HL-60 (cell line): ENCODE results near the gene MCM3AP.

Source experiments
- DNase-seq, 2 experiments: peaks; one replicate each; pipeline ENCODE4 v3.0.0-alpha.2; 2010 to 2020; ENCODE audit warnings: low read depth in 1 of 2, low spot score in 1 of 2
- H3K27ac ChIP-seq: fragments of 250-450 bp; sonication (Bioruptor Pico); replicated peaks from 2 replicates; pipeline ENCODE4 v1.5.1; 2020; ENCODE audit warnings: mild to moderate bottlenecking, moderate library complexity
- H3K27me3 ChIP-seq: fragments of 250-450 bp; sonication (Bioruptor Pico); 2 replicates; pipeline ENCODE4 v1.5.1; 2021; ENCODE audit warnings: mild to moderate bottlenecking, moderate library complexity; ENCODE audit not compliant: insufficient read depth, poor library complexity, severe bottlenecking
- H3K4me3 ChIP-seq: replicated peaks from 2 replicates; pipeline ENCODE4 v1.5.1; 2011; ENCODE audit warnings: mild to moderate bottlenecking, control low read depth, low read length; ENCODE audit not compliant: insufficient read depth
- CTCF ChIP-seq: IDR thresholded peaks from one replicate; pipeline ENCODE4 v1.5.1; 2011; ENCODE audit warnings: low read length, control low read depth, inconsistent platforms; ENCODE audit not compliant: insufficient read depth
- GABPA ChIP-seq: IDR thresholded peaks from 2 replicates; pipeline ENCODE4 v1.6.1; 2012; ENCODE audit warnings: low read depth
- POLR2AphosphoS5 ChIP-seq: IDR thresholded peaks from 2 replicates; pipeline ENCODE4 v1.6.1; 2012; ENCODE audit warnings: low read depth
- REST ChIP-seq: IDR thresholded peaks from 2 replicates; pipeline ENCODE4 v1.6.1; 2012; ENCODE audit warnings: low read depth; ENCODE audit not compliant: insufficient replicate concordance
- SPI1 ChIP-seq: IDR thresholded peaks from 2 replicates; pipeline ENCODE4 v1.6.1; 2012; ENCODE audit warnings: low read depth, mild to moderate bottlenecking, borderline replicate concordance

Gene MCM3AP

GRCh38 chr21:46319186-46319585, 33.8 kb upstream of the MCM3AP start:
- H3K4me3 ChIP-seq = no peak overlapping the region
- H3K27me3 ChIP-seq = no peaks in the 10 kb centered on the region
- H3K27ac ChIP-seq = no peak overlapping the region
- TF ChIP-seq POLR2AphosphoS5 (no peak), GABPA (no peak), CTCF (no peak), REST (no peak), SPI1 (no peak)
- no peak for DNase-seq

GRCh38 chr21:46318464-46318845, 33.0 kb upstream of the MCM3AP start:
- no peak for DNase-seq
- no peak overlapping the region for H3K27ac ChIP-seq
- TF ChIP-seq GABPA = no peak
- peak; percentile 5; the same call in 1 of the 2 replicates for TF ChIP-seq POLR2AphosphoS5
- no peak for TF ChIP-seq SPI1
- no peak for TF ChIP-seq CTCF
- no peak for TF ChIP-seq REST
- H3K27me3 ChIP-seq = no peaks in the 10 kb centered on the region
- H3K4me3 ChIP-seq = no peak overlapping the region

GRCh38 chr21:46317710-46318463, 32.5 kb upstream of the MCM3AP start:
- Histone ChIP-seq H3K4me3 (no peak overlapping the region), H3K27ac (no peak overlapping the region), H3K27me3 (no peaks in the 10 kb centered on the region)
- DNase-seq = no peak
- 0 out of 2 replicates have a peak, but pooled peaks have one; percentile 16 for TF ChIP-seq POLR2AphosphoS5
- TF ChIP-seq SPI1 = no peak

GRCh38 chr21:46316708-46317324, 31.4 kb upstream of the MCM3AP start:
- no peak for DNase-seq
- Histone ChIP-seq H3K4me3 (no peak overlapping the region), H3K27ac (no peak overlapping the region), H3K27me3 (no peaks in the 10 kb centered on the region)
- TF ChIP-seq GABPA = no peak
- TF ChIP-seq REST = no peak
- TF ChIP-seq CTCF = no peak
- TF ChIP-seq POLR2AphosphoS5 = no peak
- TF ChIP-seq SPI1 = no peak
